D721Med (cell line): ENCODE measurements around the gene PTPRT.

Experiments used
- DNase-seq: peaks from one replicate; pipeline ENCODE4 v3.0.0; 2011; ENCODE audit warnings: low spot score; ENCODE audit not compliant: insufficient read length
- FAIRE-seq: peaks from 2 replicates; lab custom pipeline; 2011; peaks lifted over from hg19 to GRCh38; lab: Jason Lieb, UNC
- TF ChIP-seq, protein P1 (sequence below): IDR thresholded peaks from 2 replicates; pipeline ENCODE4 v1.5.1; 2012; ENCODE audit warnings: mild to moderate bottlenecking, control low read depth; ENCODE audit not compliant: insufficient read depth; ENCODE audit errors: missing control alignments

Gene PTPRT

GRCh38 chr20:42484790-42485375 is 704.8 kb downstream of the PTPRT start:
- TF ChIP-seq, protein P1, sequence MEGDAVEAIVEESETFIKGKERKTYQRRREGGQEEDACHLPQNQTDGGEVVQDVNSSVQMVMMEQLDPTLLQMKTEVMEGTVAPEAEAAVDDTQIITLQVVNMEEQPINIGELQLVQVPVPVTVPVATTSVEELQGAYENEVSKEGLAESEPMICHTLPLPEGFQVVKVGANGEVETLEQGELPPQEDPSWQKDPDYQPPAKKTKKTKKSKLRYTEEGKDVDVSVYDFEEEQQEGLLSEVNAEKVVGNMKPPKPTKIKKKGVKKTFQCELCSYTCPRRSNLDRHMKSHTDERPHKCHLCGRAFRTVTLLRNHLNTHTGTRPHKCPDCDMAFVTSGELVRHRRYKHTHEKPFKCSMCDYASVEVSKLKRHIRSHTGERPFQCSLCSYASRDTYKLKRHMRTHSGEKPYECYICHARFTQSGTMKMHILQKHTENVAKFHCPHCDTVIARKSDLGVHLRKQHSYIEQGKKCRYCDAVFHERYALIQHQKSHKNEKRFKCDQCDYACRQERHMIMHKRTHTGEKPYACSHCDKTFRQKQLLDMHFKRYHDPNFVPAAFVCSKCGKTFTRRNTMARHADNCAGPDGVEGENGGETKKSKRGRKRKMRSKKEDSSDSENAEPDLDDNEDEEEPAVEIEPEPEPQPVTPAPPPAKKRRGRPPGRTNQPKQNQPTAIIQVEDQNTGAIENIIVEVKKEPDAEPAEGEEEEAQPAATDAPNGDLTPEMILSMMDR, result no peak
- FAIRE-seq (no peak), DNase-seq (no peak)

DNA sequence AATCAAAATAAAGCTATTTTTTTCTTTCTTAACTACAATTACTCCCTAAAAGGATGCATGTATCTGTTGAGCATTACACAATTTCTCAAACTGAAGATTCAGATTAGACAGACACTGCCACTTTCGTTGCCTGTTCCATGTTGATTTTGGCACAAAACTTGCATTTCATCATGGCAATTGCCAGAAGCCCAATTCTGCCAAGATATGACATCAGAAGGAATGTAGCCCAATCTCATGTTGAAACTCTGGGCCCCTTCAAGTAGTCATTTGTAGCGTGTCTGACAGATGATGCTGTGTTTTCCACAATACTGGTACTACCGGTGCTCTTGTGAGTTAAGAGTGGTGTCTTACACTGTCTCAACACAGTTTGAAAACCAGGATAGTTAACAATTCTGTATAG is 705.4 kb downstream of the PTPRT start:
- DNase-seq, result no peak
- no peak for FAIRE-seq
- TF ChIP-seq, protein P1, result no peak

GRCh38 chr20:42483730-42484303 is 705.9 kb downstream of the PTPRT start:
- FAIRE-seq, result no peak
- TF ChIP-seq, protein P1, result peak; percentile 29
- DNase-seq, result no peak

DNA sequence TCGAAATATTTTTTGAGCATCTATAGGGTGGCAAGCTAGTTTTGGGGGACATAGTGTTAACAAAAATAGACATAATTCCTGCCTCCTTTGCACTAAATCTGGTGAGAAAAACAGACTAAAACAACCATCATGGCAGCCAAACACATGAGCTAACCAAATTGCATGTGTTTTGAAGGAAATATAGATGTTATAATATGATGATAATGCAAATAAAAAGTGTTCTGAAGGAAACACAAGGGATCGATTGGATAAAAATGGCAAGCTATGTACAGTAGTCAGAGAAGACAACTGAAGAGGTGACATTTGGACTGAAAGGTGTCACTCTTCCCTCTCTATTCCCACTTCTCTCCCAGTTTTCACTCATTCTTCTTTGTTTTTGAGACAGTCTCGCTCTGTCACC is 706.9 kb downstream of the PTPRT start:
- FAIRE-seq (no peak), DNase-seq (no peak)
- TF ChIP-seq, protein P1, result no peak

- DNase-seq (no peak), FAIRE-seq (no peak)
- TF ChIP-seq, protein P1, result no peak
Measured at GRCh38 chr20:42475773-42476172, 713.9 kb downstream of the PTPRT start.

- TF ChIP-seq, protein P1, result no peak
- FAIRE-seq (no peak), DNase-seq (no peak)
Measured at GRCh38 chr20:42474646-42475045, 715.1 kb downstream of the PTPRT start.

DNA sequence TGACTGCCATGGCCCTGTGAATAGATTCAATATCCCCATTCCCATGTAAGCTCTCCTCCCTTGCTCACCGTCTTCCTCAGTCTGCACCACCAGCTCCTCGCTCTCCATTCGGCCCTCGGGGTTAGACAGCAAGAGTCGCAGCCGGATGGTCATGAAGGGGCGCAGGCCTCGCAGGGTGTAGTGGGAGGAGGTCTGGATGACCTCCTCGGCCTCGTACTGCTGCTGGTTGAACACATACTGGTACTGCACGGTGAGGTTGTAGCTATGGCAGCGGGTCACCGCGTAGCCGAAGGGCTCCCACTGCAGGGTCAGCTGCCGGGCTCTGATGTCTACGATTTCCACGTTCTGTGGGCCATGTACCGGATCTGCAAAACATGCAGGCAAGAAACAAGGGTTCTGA is 717.5 kb downstream of the PTPRT start:
- DNase-seq, result no peak
- FAIRE-seq, result no peak
- TF ChIP-seq, protein P1, result no peak
